Fibroblast of skin of left quadriceps (primary cell): ENCODE data around the gene MPRIP.

Experiments used
- DNase-seq, 2 experiments: peaks; one replicate each; pipeline ENCODE4 v3.0.0-alpha.2; 2013; ENCODE audit warnings: low read depth in 2 of 2

Gene MPRIP

DNA sequence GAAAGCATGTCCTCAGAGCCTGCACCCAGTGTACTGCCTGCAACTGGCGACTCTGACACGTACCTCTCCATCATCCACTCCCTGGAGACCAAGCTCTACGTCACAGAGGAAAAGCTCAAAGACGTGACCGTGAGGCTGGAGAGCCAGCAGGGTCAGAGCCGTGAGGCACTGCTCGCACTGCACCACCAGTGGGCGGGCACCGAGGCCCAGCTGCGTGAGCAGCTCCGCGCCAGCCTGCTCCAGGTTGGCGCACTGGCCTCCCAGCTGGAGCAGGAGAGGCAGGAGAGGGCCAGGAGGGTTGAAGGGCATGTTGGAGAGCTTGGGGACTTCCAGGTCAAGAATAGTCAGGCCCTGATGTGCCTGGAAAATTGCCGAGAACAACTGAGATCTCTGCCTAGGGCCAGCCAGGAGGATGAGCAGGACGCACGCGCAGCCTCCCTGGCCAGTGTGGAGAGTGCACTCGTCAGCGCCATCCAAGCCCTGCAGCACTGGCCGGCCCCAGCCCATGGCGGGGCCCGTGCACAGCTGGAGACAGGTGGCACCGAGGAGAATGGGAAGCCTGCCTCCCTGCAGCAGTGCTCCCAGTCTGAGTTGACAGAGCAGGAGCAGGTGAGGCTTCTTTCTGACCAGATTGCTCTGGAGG is 123.5 kb downstream of the MPRIP start:
- DNase-seq = no peak

GRCh38 chr17:17166446-17166845 is 124.2 kb downstream of the MPRIP start:
- DNase-seq = no peak

- DNase-seq = no peak
Observed at GRCh38 chr17:17167356-17167755, 125.1 kb downstream of the MPRIP start.

DNA sequence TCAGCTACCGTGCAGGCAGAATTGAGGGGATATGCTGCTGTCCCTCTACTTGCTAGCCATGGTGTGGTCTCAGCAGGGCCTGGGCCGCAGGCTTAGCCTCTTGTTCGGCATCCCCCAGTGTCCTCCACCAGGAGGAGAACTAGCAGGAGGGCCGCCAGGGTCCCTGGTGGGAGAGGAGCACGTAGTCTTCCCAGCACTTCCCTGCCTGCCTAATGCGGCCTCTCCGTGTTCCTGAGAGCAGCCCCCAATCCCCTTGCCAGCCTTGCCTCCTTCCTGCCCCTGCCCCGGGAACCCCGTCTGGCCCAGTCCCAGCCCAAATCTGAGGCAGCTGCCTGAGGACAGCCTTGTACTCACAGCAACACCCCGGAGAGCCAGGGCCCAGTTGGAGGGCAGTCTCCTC is 125.7 kb downstream of the MPRIP start:
- DNase-seq = no peak

DNA sequence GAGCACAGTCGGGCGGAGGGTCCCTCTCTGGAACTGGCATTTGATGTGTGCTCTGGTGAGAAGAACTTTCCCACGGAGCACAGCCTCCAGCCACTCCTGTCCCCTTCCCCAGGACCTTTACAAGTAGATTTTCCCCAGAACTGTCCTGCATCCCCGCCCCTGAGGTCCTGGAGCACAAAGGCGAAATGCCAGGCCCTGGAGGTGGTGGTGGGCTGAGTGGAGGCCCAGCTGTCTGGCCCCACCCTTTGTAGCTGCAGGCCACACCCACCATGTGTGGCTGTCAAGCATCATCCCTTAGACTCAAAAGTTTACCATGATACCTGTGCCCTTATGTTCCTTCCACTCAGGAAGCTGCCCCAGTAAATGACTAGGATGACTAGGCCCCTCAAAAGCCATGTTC is 126.1 kb downstream of the MPRIP start:
- DNase-seq = no peak

DNA sequence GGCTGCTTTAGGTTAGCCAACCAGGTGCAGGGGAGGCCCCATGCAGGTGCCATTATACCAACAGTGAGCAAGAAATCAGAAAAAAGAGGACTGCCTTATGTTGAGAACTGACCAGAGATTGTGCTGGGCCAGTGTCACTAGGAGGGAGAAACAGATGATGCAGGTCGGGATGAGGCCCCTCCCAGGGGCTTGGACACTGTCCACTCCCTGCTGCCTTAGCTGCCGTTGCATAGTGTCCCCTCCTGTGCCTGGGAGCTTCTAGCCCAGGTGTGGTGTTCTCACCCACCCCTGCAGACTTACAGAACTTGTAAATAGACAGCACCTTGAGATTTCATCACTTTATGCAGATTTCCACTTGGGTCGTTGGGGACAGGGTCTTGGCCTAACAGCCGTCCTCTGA is 127.1 kb downstream of the MPRIP start:
- DNase-seq = no peak

DNA sequence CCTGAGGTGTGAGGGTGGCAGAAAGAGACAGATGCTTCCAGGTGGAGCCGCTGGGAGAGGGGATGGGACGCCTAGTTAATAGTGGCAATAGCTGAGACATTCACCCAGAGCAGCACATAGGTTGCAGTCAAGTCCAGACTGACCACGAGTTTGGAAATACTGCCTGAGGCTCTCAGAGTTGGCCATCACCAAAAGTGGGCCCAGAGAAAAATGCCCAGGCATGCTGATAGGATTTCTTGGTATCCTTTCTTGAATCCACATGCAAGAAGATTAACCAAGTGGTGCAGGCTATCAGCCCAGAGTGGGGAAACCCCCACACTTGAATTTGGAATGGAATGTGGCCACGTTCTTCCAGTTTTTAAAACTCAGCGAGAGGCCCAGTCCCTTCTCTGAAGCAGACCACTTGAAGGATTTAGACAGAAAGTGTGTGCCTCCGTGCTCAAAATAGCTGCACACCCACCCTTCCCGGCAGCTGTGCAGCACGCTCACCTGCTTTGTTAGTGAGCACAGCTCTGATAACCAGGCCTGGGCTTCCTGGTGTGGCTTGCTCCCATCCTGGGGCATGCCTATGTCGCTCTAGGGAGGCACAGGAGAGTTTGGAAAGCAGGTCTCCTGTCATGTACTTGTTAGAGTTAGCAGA is 128.2 kb downstream of the MPRIP start:
- no peak for DNase-seq

DNA sequence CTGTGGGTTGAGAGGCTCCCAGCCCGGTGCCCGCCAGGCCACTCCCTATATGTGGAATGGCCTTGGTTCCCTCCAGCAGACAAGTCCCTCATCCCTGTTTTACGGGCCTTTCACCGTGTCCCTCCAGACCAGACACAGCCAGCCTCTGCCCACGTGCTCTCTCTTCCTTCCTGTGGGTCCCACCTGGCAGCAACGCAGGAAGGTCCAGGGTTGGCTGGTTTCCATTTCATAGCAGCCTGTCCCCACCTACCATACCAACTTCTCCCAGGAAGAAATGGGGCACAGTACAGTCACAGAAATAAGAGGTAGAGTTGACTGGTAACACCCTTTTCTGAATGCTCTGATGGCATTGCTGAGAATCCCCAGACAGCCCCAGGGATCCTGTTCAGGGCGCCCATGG is 128.9 kb downstream of the MPRIP start:
- no peak for DNase-seq

- DNase-seq = no peak
Observed at GRCh38 chr17:17172001-17172939, 130.0 kb downstream of the MPRIP start.

DNA sequence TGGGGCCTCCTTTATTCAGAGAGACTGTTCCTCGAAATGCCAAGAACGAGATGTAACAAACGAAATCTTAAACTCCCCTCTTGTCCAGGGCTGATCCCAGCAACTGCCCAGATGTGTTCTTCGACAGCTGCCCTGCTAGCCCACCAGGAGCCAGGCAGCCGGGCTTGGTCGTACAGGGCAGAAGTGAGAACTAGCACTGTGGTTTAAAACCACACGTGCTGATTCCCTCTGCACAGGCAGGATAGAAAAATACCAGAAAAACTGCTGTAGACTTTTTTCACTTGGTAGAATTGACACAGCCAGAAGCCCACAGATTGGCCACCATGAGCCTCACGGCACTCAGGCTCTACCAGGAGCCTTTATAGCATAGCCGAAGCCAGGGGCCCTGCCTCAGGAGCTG is 130.7 kb downstream of the MPRIP start:
- no peak for DNase-seq

GRCh38 chr17:17173921-17174320 is 131.7 kb downstream of the MPRIP start:
- DNase-seq = no peak

GRCh38 chr17:17175340-17175739 is 133.1 kb downstream of the MPRIP start:
- no peak for DNase-seq

DNA sequence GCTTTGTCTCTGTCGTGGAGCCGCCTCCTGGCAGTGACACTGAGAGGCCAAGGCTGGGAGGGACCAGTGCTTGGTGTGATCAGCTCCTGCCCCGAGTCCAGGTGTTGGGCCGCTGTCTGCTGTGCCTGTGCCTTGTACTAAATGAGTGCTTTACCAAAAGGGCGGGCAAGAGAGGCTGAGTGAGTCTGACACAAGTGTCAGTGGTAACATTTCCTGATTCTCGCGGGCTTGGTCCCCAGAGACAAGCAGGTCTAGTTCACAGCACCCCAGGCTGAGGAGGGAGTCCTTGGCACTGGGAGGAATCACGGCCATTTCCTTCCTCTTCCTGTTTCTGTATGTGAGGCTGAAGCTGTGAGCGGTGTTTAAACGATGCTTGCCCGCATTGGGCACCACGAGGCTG is 133.7 kb downstream of the MPRIP start:
- DNase-seq = no peak

DNA sequence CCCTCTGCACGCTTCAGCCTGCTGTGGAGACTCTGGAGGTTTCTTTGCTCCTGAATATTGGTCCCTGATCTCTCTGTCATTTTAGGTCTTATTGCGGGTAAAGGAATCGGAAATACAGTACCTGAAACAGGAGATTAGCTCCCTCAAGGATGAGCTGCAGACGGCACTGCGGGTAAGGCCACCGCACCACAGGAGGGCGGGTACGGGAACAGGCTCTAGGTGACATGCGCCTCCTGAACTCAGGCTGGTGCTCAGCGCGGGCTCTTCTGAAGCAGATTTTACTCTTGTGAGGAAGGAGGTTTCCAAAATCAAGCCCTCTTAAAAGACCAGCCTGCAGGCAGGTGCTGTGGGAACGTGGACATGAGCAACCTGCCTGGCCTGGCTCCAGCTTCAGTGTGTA is 134.1 kb downstream of the MPRIP start:
- DNase-seq = no peak

- no peak for DNase-seq
Observed at GRCh38 chr17:17177176-17177575, 134.9 kb downstream of the MPRIP start.

- DNase-seq = no peak
Observed at GRCh38 chr17:17179371-17179827, 137.1 kb downstream of the MPRIP start.

DNA sequence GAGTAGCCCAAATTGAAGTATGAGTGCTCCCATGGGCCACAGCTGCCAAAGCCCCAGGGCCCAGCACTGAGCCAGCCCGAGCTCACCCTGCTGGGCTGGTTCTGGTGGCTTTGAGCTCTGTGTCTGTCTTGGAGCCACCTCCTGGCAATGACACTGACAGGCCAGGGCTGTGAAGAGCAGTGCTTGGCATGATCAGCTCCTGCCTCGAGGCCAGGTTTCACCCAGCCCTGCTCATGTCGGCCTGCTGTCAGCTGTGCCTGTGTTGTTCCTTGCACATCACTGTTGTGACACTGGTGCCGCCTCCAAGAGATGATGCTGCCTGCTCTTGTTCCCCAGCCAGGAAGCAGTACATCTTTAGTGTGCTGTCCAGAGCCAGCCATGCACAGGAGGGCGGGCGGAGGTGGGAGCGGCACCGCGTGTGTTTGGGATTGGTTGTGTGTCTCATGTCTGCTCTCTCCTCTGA is 137.9 kb downstream of the MPRIP start:
- DNase-seq = no peak

GRCh38 chr17:17180741-17181525 is 138.7 kb downstream of the MPRIP start:
- no peak for DNase-seq

DNA sequence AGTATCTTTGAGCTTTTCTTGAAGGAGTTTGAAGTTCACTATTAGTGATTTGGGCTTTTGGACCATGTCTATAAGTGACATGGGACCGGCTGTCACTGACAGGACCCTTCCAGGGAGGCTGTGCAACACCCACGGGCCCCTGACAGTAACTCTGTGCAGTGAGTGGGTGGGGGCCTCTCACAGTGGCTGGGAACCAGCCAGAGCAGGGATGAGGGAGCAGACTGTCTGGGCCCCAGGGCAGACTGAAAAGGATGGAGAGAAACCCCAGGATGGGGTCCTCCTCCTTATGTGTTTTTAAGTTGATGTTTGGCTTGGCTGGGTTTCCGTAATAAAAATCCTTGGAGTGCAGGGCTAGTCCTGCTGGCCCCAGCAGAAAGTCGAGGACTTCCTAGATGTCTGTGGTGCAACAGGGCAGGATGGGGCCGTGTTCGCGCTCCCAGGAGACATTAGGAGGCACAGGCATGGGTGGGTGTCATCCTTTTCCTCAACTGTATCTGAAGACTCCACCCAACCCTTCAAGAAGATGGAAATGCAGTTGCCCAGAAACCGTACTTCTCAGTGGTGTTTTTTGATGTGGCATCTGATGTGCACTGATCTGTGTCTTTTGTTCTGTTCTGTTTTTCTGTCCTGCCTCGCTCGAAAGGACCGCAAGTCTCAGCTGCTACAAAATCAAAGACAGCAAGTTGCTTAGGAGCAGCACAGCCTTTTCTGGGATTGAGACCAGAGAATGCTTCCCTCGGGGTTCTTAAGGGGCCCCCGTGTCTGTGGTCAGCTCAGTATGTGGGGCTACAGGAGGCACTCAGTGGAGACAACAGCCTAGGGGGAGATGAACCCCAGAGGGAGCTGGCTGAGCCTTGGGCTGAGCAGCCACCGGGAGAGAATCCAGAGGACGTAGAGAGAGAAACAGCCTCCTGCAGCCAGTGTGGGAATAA is 139.7 kb downstream of the MPRIP start:
- no peak for DNase-seq

- DNase-seq = no peak
Observed at GRCh38 chr17:17182598-17183136, 140.4 kb downstream of the MPRIP start.
